Measurements from ENCODE around the gene TRIM66.
A peak's percentile ranks its signal among the peaks of the same experiment; 100 is the strongest.

TRIM66 gene

GRCh38 chr11:8665222-8665621, 17.2 kb downstream of the TRIM66 start:
- DNase-seq (ENCODE audit: extremely low read depth, low read depth): no peak
- H3K4me3 ChIP-seq (replicated peaks; ENCODE audit: low read depth, low read length): no peak overlapping the region
- TF ChIP-seq CTCF (IDR thresholded peaks at IDR 0.05; ENCODE audit: low read depth, low read length, missing control alignments): no peak

GRCh38 chr11:8661001-8661795, 21.3 kb downstream of the TRIM66 start:
- TF ChIP-seq CTCF (IDR thresholded peaks at IDR 0.05; ENCODE audit: low read depth, low read length, missing control alignments): no peak
- no peak for DNase-seq (ENCODE audit: extremely low read depth, low read depth)
- no peak overlapping the region for H3K4me3 ChIP-seq (replicated peaks; ENCODE audit: low read depth, low read length)

GRCh38 chr11:8658321-8659057, 24.0 kb downstream of the TRIM66 start:
- no peak for TF ChIP-seq CTCF (IDR thresholded peaks at IDR 0.05; ENCODE audit: low read depth, low read length, missing control alignments)
- DNase-seq (ENCODE audit: extremely low read depth, low read depth): no peak
- H3K4me3 ChIP-seq (replicated peaks; ENCODE audit: low read depth, low read length): no peak overlapping the region

GRCh38 chr11:8656291-8656690, 26.2 kb downstream of the TRIM66 start:
- no peak for DNase-seq (ENCODE audit: extremely low read depth, low read depth)
- no peak overlapping the region for H3K4me3 ChIP-seq (replicated peaks; ENCODE audit: low read depth, low read length)
- no peak for TF ChIP-seq CTCF (IDR thresholded peaks at IDR 0.05; ENCODE audit: low read depth, low read length, missing control alignments)

- DNase-seq (ENCODE audit: extremely low read depth, low read depth): no peak
- no peak overlapping the region for H3K4me3 ChIP-seq (replicated peaks; ENCODE audit: low read depth, low read length)
- TF ChIP-seq CTCF (IDR thresholded peaks at IDR 0.05; ENCODE audit: low read depth, low read length, missing control alignments): no peak
Observed at GRCh38 chr11:8654503-8654902, 28.0 kb downstream of the TRIM66 start.

- no peak overlapping the region for H3K4me3 ChIP-seq (replicated peaks; ENCODE audit: low read depth, low read length)
- DNase-seq (ENCODE audit: extremely low read depth, low read depth): peak; percentile 60
- no peak for TF ChIP-seq CTCF (IDR thresholded peaks at IDR 0.05; ENCODE audit: low read depth, low read length, missing control alignments)
Observed at GRCh38 chr11:8652140-8652539, 30.3 kb downstream of the TRIM66 start.
